ENCODE data around the gene VSTM2L.

GRCh38 chr20:37890643-37891042, 12.3 kb upstream of the VSTM2L start:
- TF ChIP-seq CTCF (IDR thresholded peaks at IDR 0.05) (no peak), POLR2A (IDR thresholded peaks at IDR 0.05) (no peak)
